Upper lobe of right lung (tissue), 1 donor: Measurements from ENCODE around the gene MDFIC2. TPM values are rescaled to one million over a fixed set of nuclear protein-coding genes. Genes with fewer than 3 reads are reported as not detected.

Source experiments
- ATAC-seq: fragments of 200-7000 bp; cut with Tn5 transposase; one replicate; pipeline ENCODE4 v1.9.1; 2020; ENCODE audit warnings: mild to moderate bottlenecking, moderate library complexity
- DNase-seq: peaks from one replicate; pipeline ENCODE4 v3.0.0-alpha.2; 2020
- H3K27ac ChIP-seq: fragments of 200-600 bp; one replicate; pipeline ENCODE4 v1.8.0; 2022
- H3K27me3 ChIP-seq: fragments of 200-600 bp; one replicate; pipeline ENCODE4 v1.8.0; 2022; ENCODE audit warnings: mild to moderate bottlenecking
- H3K36me3 ChIP-seq: fragments of 200-600 bp; one replicate; pipeline ENCODE4 v1.8.0; 2022
- H3K4me1 ChIP-seq: fragments of 200-600 bp; one replicate; pipeline ENCODE4 v1.8.0; 2022
- H3K4me3 ChIP-seq: fragments of 200-600 bp; one replicate; pipeline ENCODE4 v1.8.0; 2022; ENCODE audit warnings: mild to moderate bottlenecking
- H3K9me3 ChIP-seq: fragments of 200-600 bp; one replicate; pipeline ENCODE4 v1.8.0; 2022
- intact Hi-C: fragments of 100-400 bp; cut with DNase I; formaldehyde crosslinking; loops from one replicate; pipeline ENCODE4 v1.11.0; 2022
- total RNA-seq: library from RNA; stranded (reverse); fragmentation: NEBNext Ultra II Directional; extraction: Animal tissue kit (Norgen Biotek cat#: 25700); gene quantifications from one replicate; pipeline ENCODE4 v1.2.1, GENCODE V29; 2021
- TF ChIP-seq, protein P1 (sequence below): fragments of 200-600 bp; IDR thresholded peaks from one replicate; pipeline ENCODE4 v1.8.0; 2022; ENCODE audit warnings: antibody characterized with exemption
- donor health status: DM: no; HTN: yes; CAD: no; lungs with severe emphysema.

The MDFIC2 gene
- total RNA-seq, 1 donor from 2014 or later = not detected

DNA sequence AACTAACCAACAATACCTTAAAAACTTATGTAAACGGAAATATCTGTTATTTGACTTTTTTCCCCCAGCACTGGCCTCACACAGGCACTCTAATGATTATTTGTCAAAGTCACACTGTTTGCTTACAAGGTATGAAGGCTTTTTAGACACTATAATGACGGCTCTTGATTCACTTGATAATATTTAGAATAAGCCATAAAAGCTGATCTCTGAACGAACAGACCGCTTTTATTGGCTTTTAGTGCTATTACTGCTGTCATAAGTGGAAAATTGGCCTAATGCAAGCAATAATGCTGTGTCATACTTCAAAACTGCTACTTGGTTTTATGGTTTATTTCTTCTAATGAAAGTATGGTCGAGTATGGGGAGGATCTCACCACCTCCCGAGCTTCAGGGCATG, 35.1 kb downstream of the MDFIC2 start:
- no peak for DNase-seq
- TF ChIP-seq, protein P1, sequence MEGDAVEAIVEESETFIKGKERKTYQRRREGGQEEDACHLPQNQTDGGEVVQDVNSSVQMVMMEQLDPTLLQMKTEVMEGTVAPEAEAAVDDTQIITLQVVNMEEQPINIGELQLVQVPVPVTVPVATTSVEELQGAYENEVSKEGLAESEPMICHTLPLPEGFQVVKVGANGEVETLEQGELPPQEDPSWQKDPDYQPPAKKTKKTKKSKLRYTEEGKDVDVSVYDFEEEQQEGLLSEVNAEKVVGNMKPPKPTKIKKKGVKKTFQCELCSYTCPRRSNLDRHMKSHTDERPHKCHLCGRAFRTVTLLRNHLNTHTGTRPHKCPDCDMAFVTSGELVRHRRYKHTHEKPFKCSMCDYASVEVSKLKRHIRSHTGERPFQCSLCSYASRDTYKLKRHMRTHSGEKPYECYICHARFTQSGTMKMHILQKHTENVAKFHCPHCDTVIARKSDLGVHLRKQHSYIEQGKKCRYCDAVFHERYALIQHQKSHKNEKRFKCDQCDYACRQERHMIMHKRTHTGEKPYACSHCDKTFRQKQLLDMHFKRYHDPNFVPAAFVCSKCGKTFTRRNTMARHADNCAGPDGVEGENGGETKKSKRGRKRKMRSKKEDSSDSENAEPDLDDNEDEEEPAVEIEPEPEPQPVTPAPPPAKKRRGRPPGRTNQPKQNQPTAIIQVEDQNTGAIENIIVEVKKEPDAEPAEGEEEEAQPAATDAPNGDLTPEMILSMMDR = no peak
- Histone ChIP-seq H3K36me3 (no peaks in the 10 kb centered on the region), H3K27me3 (no peaks in the 10 kb centered on the region), H3K27ac (no peak overlapping the region), H3K4me3 (no peak overlapping the region), H3K4me1 (no peaks in the 10 kb centered on the region), H3K9me3 (no peaks in the 10 kb centered on the region)
- intact Hi-C loops = no loop called here
- no peak for ATAC-seq

DNA sequence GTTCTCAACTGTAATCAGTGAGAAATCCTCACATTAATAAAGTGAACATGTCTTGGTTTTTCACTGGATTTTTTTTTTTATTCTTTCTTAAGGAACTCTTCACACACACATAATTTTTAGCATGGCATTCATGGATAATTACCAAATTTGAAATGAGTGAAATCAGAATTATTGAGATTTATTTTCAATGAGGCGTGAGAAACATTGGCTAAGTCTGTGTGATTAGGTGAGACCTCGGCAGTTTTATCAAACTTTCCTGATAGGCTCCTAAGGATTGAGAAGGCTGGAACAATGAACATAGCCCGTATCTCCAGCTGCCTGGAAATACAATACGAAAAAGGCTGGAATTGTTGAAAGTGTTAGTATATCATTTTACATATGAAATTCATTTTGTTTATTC, 35.5 kb downstream of the MDFIC2 start:
- no peaks in the 10 kb centered on the region for H3K9me3 ChIP-seq
- intact Hi-C loops = no loop called here
- no peaks in the 10 kb centered on the region for H3K36me3 ChIP-seq
- H3K4me3 ChIP-seq = no peak overlapping the region
- H3K4me1 ChIP-seq = no peaks in the 10 kb centered on the region
- ATAC-seq (no peak), DNase-seq (no peak)
- H3K27ac ChIP-seq = no peak overlapping the region
- no peaks in the 10 kb centered on the region for H3K27me3 ChIP-seq
- TF ChIP-seq, protein P1 = no peak

DNA sequence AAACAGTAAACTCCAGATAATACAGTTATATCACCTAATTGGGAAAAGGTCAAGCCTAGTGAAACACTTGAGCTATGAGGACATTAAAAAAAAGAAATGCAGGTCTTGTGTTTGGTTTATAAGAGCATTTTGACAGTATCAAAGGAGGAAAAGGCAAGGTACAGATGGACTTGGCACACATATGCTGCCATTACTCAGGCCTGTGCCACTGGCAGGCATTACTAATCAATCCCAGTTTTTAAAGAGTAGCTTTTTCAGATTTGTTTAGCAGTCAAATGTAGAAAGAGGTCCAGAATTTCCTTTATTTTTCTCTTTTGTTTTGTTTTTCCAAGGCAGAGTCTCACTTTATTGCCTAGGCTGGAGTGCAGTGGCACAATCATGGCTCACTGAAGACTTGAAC, 38.9 kb downstream of the MDFIC2 start:
- DNase-seq (no peak), ATAC-seq (no peak)
- Histone ChIP-seq H3K9me3 (no peaks in the 10 kb centered on the region), H3K27ac (no peak overlapping the region), H3K36me3 (no peaks in the 10 kb centered on the region), H3K4me3 (no peak overlapping the region), H3K4me1 (no peaks in the 10 kb centered on the region), H3K27me3 (no peaks in the 10 kb centered on the region)
- intact Hi-C loops = no loop called here
- TF ChIP-seq, protein P1 = no peak

DNA sequence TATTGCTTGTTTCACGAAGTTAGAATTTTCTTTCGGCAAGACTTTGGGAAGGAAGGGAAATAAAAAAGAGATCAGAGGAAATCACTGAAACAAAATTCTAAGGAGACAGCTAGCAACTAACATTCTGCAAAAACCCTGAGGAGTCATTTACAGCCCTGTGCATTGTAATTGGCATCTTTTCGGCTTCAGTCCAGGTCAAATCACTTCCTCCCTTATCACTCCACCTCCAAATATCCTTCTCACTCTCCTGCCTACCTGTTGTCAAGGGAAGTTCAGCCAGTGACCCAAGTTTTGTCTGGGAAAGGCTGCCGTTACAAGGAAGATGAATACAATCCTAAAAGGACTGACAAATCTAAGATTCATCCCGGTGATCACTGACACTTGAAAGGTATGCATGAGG, 39.6 kb downstream of the MDFIC2 start:
- Histone ChIP-seq H3K9me3 (no peaks in the 10 kb centered on the region), H3K27ac (no peak overlapping the region), H3K4me1 (no peaks in the 10 kb centered on the region), H3K36me3 (no peaks in the 10 kb centered on the region), H3K27me3 (no peaks in the 10 kb centered on the region), H3K4me3 (no peak overlapping the region)
- DNase-seq = no peak
- intact Hi-C loops = no loop called here
- ATAC-seq = no peak
- TF ChIP-seq, protein P1 = no peak

DNA sequence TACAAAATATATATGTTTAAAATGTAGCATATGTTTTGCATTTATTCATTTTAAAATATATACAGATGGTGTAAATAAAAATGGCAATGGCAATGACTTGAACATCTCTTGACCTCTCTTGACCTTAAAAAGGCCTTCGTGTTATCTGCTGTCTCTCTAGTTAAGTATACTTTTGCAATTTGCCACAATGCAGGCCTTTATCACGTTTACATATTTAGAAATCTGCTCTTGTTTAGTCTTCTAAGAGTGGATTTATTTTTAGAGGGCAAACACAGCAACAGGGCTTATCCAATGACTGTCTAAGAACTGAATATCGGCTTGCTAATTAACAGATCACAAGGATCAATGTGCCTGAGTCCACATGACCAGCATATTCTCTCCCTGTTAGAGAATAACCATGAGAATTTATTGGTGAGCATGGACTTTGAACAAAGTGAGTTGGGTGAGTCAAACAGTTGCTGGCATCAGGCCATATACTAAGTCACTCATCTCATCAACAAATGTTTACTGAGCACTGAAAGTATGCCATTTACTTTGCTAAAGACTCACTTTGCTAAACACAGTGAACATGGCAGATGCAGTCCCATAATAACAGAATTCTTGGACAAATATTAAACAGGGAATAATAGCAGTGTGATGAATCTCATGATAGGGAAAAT, 48.2 kb downstream of the MDFIC2 start:
- TF ChIP-seq, protein P1 = no peak
- Histone ChIP-seq H3K27me3 (no peaks in the 10 kb centered on the region), H3K4me3 (no peak overlapping the region), H3K9me3 (no peaks in the 10 kb centered on the region), H3K4me1 (no peaks in the 10 kb centered on the region), H3K27ac (no peak overlapping the region), H3K36me3 (no peaks in the 10 kb centered on the region)
- intact Hi-C loops = no loop called here
- ATAC-seq (no peak), DNase-seq (no peak)

DNA sequence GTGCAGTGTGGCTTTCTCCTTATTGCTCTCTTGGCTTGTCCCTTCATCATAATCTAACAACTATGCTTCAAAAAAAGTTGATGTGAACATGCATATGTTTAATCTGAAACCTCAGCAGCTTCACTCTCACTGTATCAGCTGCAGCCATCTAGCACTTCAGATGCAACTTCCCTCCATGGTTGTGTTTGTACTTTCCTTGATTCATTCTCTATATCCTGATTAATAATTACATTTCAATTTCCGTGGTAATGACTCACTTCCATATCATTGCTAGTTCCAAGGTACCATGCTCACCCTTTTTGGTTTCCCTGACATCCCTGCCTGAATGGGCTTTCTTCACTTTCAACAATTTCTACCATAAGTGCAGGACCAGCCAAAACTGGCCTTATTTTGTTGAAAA, 51.2 kb downstream of the MDFIC2 start:
- Histone ChIP-seq H3K4me1 (no peaks in the 10 kb centered on the region), H3K4me3 (no peak overlapping the region), H3K27ac (no peak overlapping the region), H3K9me3 (no peaks in the 10 kb centered on the region), H3K27me3 (no peaks in the 10 kb centered on the region), H3K36me3 (no peaks in the 10 kb centered on the region)
- ATAC-seq (no peak), DNase-seq (no peak)
- intact Hi-C loops = no loop called here
- TF ChIP-seq, protein P1 = no peak
